HG03521 (cell line): ENCODE measurements around the gene KLK7.

Source experiments
- ATAC-seq: cut with Tn5 transposase; IDR thresholded peaks from one replicate; pipeline ENCODE4 v1.9.1; 2021; ENCODE audit warnings: mild to moderate bottlenecking, moderate library complexity; ENCODE audit not compliant: unreplicated experiment

Gene KLK7

GRCh38 chr19:50983625-50984292 is at the start of gene KLK7:
Gene KLK7, minus strand, starts transcription at chr19:50983917. Its CDS starts 1,518 bp downstream, at chr19:50982399.
- ATAC-seq: no peak

- ATAC-seq: no peak
These were observed 48.1 kb upstream of the KLK7 start for GRCh38 chr19:51031880-51032225.

GRCh38 chr19:51031220-51031879 is 47.6 kb upstream of the KLK7 start:
- no peak for ATAC-seq

GRCh38 chr19:51030631-51031030 is 46.9 kb upstream of the KLK7 start:
- no peak for ATAC-seq

GRCh38 chr19:51029718-51030117 is 46.0 kb upstream of the KLK7 start:
- ATAC-seq: no peak

- no peak for ATAC-seq
These were observed 44.2 kb upstream of the KLK7 start for GRCh38 chr19:51027873-51028272.

GRCh38 chr19:51027126-51027806 is 43.5 kb upstream of the KLK7 start:
- no peak for ATAC-seq

GRCh38 chr19:51026554-51026831 is 42.8 kb upstream of the KLK7 start, which contains the start of gene KLK11:
Gene KLK11, minus strand, starts transcription at chr19:51026616. Its CDS starts 985 bp downstream, at chr19:51025631.
- ATAC-seq: no peak

GRCh38 chr19:51025809-51026553 is 42.3 kb upstream of the KLK7 start:
- no peak for ATAC-seq

- no peak for ATAC-seq
These were observed 41.7 kb upstream of the KLK7 start for GRCh38 chr19:51025401-51025800.

GRCh38 chr19:51024924-51025323 is 41.2 kb upstream of the KLK7 start:
- no peak for ATAC-seq

- no peak for ATAC-seq
These were observed 40.2 kb upstream of the KLK7 start for GRCh38 chr19:51023946-51024345.

GRCh38 chr19:51022526-51022925 is 38.8 kb upstream of the KLK7 start:
- ATAC-seq: no peak

- no peak for ATAC-seq
These were observed 37.4 kb upstream of the KLK7 start for GRCh38 chr19:51020988-51021651.

GRCh38 chr19:51019544-51019925 is 35.8 kb upstream of the KLK7 start, which contains the start of gene KLK10:
Gene KLK10, minus strand, starts transcription at chr19:51019709. Its CDS starts 579 bp downstream, at chr19:51019130.
- no peak for ATAC-seq

GRCh38 chr19:51018745-51019543 is 35.2 kb upstream of the KLK7 start:
- ATAC-seq: no peak

GRCh38 chr19:51016798-51017683 is 33.3 kb upstream of the KLK7 start:
- ATAC-seq: no peak

GRCh38 chr19:51015691-51016267 is 32.1 kb upstream of the KLK7 start:
- no peak for ATAC-seq

GRCh38 chr19:51014242-51014641 is 30.5 kb upstream of the KLK7 start:
- ATAC-seq: no peak
